Osteoblast (primary cell): ENCODE data around the gene EPN1. TPM values are rescaled to one million over a fixed set of nuclear protein-coding genes. Genes with fewer than 3 reads are reported as not detected.

ENCODE experiments used
- DNase-seq: peaks from one replicate; pipeline ENCODE4 v3.0.0; 2011; ENCODE audit warnings: low spot score, mixed read lengths; ENCODE audit not compliant: insufficient read length; ENCODE audit errors: missing footprints
- H2AFZ ChIP-seq: 2 replicates; pipeline ENCODE4 v1.6.0; 2011; ENCODE audit warnings: mild to moderate bottlenecking, low read length
- H3K27ac ChIP-seq: 2 replicates; pipeline ENCODE4 v1.5.1; 2011; ENCODE audit warnings: mild to moderate bottlenecking, low read depth, low read length, moderate library complexity
- H3K27me3 ChIP-seq: 2 replicates; pipeline ENCODE4 v1.6.0; 2012; ENCODE audit warnings: mild to moderate bottlenecking, control low read depth, inconsistent platforms, low read length, moderate library complexity; ENCODE audit not compliant: insufficient read depth
- H3K36me3 ChIP-seq: 2 replicates; pipeline ENCODE4 v1.5.1; 2011; ENCODE audit warnings: mild to moderate bottlenecking, low read length, control low read depth, moderate library complexity; ENCODE audit not compliant: insufficient read depth
- H3K4me1 ChIP-seq: 2 replicates; pipeline ENCODE4 v1.5.1; 2011; ENCODE audit warnings: mild to moderate bottlenecking, low read length, control low read depth, moderate library complexity; ENCODE audit not compliant: insufficient read depth
- H3K4me2 ChIP-seq: 2 replicates; pipeline ENCODE4 v1.6.0; 2011; ENCODE audit warnings: mild to moderate bottlenecking, low read length; ENCODE audit not compliant: insufficient read depth
- H3K4me3 ChIP-seq: fragments of 200-600 bp; sonication (generic); 3 replicates; pipeline ENCODE4 v1.5.1; 2012; ENCODE audit warnings: mild to moderate bottlenecking, low read length, inconsistent platforms; ENCODE audit not compliant: insufficient read depth
- H3K79me2 ChIP-seq: 2 replicates; pipeline ENCODE4 v1.6.0; 2012; ENCODE audit warnings: mild to moderate bottlenecking, low read length, control low read depth, inconsistent platforms; ENCODE audit not compliant: insufficient read depth
- H3K9me3 ChIP-seq: 2 replicates; pipeline ENCODE4 v1.5.1; 2011; ENCODE audit warnings: low read depth, low read length, control low read depth
- H4K20me1 ChIP-seq: 2 replicates; pipeline ENCODE4 v1.6.0; 2012; ENCODE audit warnings: mild to moderate bottlenecking, low read length, control low read depth; ENCODE audit not compliant: insufficient read depth
- CTCF ChIP-seq: IDR thresholded peaks from 2 replicates; pipeline ENCODE4 v1.5.1; 2011; ENCODE audit warnings: mild to moderate bottlenecking, low read depth, low read length, moderate library complexity; ENCODE audit errors: extremely low read depth
- total RNA-seq: library from RNA; depleted of rRNA; stranded (reverse); fragments of >200 nt; gene quantifications from 2 replicates; pipeline ENCODE4 v1.2.3, GENCODE V29; 2012

Gene EPN1
- total RNA-seq, 1 donor = 31.5 TPM

- Histone ChIP-seq H3K27me3 (no peaks in the 10 kb centered on the region), H3K27ac (no peak overlapping the region), H3K36me3 (peaks cover 41% of the 10 kb centered on the region), H3K4me2 (no peak overlapping the region), H3K9me3 (no peaks in the 10 kb centered on the region), H2AFZ (no peak overlapping the region), H4K20me1 (peaks cover 20% of the 10 kb centered on the region), H3K79me2 (peaks cover 16% of the 10 kb centered on the region), H3K4me1 (no peaks in the 10 kb centered on the region), H3K4me3 (no peak overlapping the region)
- peak; percentile 83 for DNase-seq
- no peak for TF ChIP-seq CTCF
Observed at GRCh38 chr19:55692681-55693081, 17.7 kb downstream of the EPN1 start.

- Histone ChIP-seq H3K4me2 (no peak overlapping the region), H3K4me1 (no peaks in the 10 kb centered on the region), H3K9me3 (no peaks in the 10 kb centered on the region), H3K27ac (no peak overlapping the region), H3K27me3 (no peaks in the 10 kb centered on the region), H4K20me1 (peaks cover 14% of the 10 kb centered on the region), H3K4me3 (no peak overlapping the region), H3K79me2 (peaks cover 9% of the 10 kb centered on the region), H2AFZ (no peak overlapping the region), H3K36me3 (peaks cover 42% of the 10 kb centered on the region)
- TF ChIP-seq CTCF = no peak
- DNase-seq = peak; percentile 68
Observed at GRCh38 chr19:55693336-55693974, 18.4 kb downstream of the EPN1 start.

GRCh38 chr19:55694241-55694655 is 19.2 kb downstream of the EPN1 start:
- Histone ChIP-seq H3K9me3 (no peaks in the 10 kb centered on the region), H3K4me2 (no peak overlapping the region), H2AFZ (no peak overlapping the region), H3K36me3 (peaks cover 42% of the 10 kb centered on the region), H3K27me3 (no peaks in the 10 kb centered on the region), H3K79me2 (peaks cover 5% of the 10 kb centered on the region), H4K20me1 (peaks cover 14% of the 10 kb centered on the region), H3K4me3 (no peak overlapping the region), H3K27ac (no peak overlapping the region), H3K4me1 (no peaks in the 10 kb centered on the region)
- TF ChIP-seq CTCF = no peak
- peak; percentile 50 for DNase-seq

- peak; percentile 57 for DNase-seq
- Histone ChIP-seq H3K27ac (no peak overlapping the region), H3K4me1 (no peaks in the 10 kb centered on the region), H3K36me3 (peaks cover 42% of the 10 kb centered on the region), H3K27me3 (no peaks in the 10 kb centered on the region), H2AFZ (no peak overlapping the region), H4K20me1 (peaks cover 8% of the 10 kb centered on the region), H3K9me3 (no peaks in the 10 kb centered on the region), H3K4me3 (no peak overlapping the region), H3K79me2 (peaks cover 3% of the 10 kb centered on the region), H3K4me2 (no peak overlapping the region)
- no peak for TF ChIP-seq CTCF
Observed at GRCh38 chr19:55694656-55695491, 19.8 kb downstream of the EPN1 start.
